GM12878 (cell line): Measurements from ENCODE around the gene CFAP90. TPM values are rescaled to one million over a fixed set of nuclear protein-coding genes. Genes with fewer than 3 reads are reported as not detected.

Experiments used
- ATAC-seq: fragments of 200-7000 bp; cut with Tn5 transposase; 3 replicates; pipeline ENCODE4 v1.9.1; 2020; ENCODE audit warnings: mild to moderate bottlenecking, moderate library complexity
- BruUV-seq: library from RNA; stranded (reverse); fragments of 400-500 nt; replicated peaks from 2 replicates; lab custom pipeline; 2021; lab: Mats Ljungman, UMichigan
- CTCF ChIA-PET: fragments of 300-600 bp; sonication (Branson Sonifier 250); formaldehyde crosslinking; extraction: SDS; loops from one replicate; lab custom pipeline; 2021; ENCODE audit warnings: inconsistent platforms; lab: Yijun Ruan, JAX
- POLR2A ChIA-PET: fragments of 350-600 bp; formaldehyde crosslinking; extraction: SDS; loops from one replicate; lab custom pipeline; 2021; ENCODE audit warnings: inconsistent platforms; lab: Charles Lee
- RAD21 ChIA-PET: fragments of 300-600 bp; sonication (Branson Sonifier 250); formaldehyde crosslinking; loops from one replicate; lab custom pipeline; 2023; ENCODE audit warnings: antibody characterized with exemption; ENCODE audit not compliant: unreplicated experiment; lab: Charles Lee
- SMC1A ChIA-PET: fragments of 300-600 bp; sonication (Branson Sonifier 250); formaldehyde crosslinking; loops from one replicate; lab custom pipeline; 2023; ENCODE audit not compliant: unreplicated experiment, uncharacterized antibody; lab: Charles Lee
- DNase-seq: peaks from one replicate; pipeline ENCODE4 v3.0.0-alpha.2; 2011; ENCODE audit warnings: low read depth, low spot score
- FAIRE-seq: peaks from 3 replicates; lab custom pipeline; 2011; peaks lifted over from hg19 to GRCh38; lab: Jason Lieb, UNC
- H2AFZ ChIP-seq: 2 replicates; pipeline ENCODE4 v1.6.0; 2011; ENCODE audit warnings: low read depth, low read length, control low read depth; ENCODE audit not compliant: control insufficient read depth
- H3K27ac ChIP-seq: 2 replicates; pipeline ENCODE4 v1.5.1; 2011; ENCODE audit warnings: control low read depth; ENCODE audit not compliant: control insufficient read depth, insufficient read depth
- H3K27me3 ChIP-seq, 2 experiments: replicated peaks in 1 of 2; 2 replicates each; pipeline versions ENCODE4 v1.6.0 to v1.6.1; 2011; ENCODE audit warnings: low read length in 1 of 2; ENCODE audit not compliant: control insufficient read depth in 2 of 2, insufficient read depth in 2 of 2
- H3K36me3 ChIP-seq, 2 experiments: 2 replicates each; pipeline ENCODE4 v1.5.1; 2011; ENCODE audit warnings: low read length in 1 of 2; ENCODE audit not compliant: control insufficient read depth in 2 of 2, insufficient read depth in 2 of 2
- H3K4me1 ChIP-seq: 2 replicates; pipeline ENCODE4 v1.6.1; 2011; ENCODE audit warnings: mild to moderate bottlenecking, low read length, moderate library complexity, mixed read lengths; ENCODE audit not compliant: control insufficient read depth, insufficient read depth
- H3K4me2 ChIP-seq: 2 replicates; pipeline ENCODE4 v1.6.0; 2011; ENCODE audit warnings: control low read depth; ENCODE audit not compliant: control insufficient read depth, insufficient read depth
- H3K4me3 ChIP-seq: fragments of 200-600 bp; sonication (generic); 2 replicates; pipeline ENCODE4 v1.5.1; 2016
- H3K79me2 ChIP-seq: 2 replicates; pipeline ENCODE4 v1.6.0; 2011; ENCODE audit warnings: low read length; ENCODE audit not compliant: control insufficient read depth, insufficient read depth
- H3K9ac ChIP-seq: 2 replicates; pipeline ENCODE4 v1.8.0; 2011; ENCODE audit warnings: low read length, control low read depth, mixed read lengths; ENCODE audit not compliant: control insufficient read depth, insufficient read depth
- H3K9me3 ChIP-seq: replicated peaks from 3 replicates; pipeline ENCODE4 v1.5.1; 2011; ENCODE audit warnings: mild to moderate bottlenecking, low read length; ENCODE audit not compliant: control insufficient read depth, insufficient read depth
- H4K20me1 ChIP-seq: 2 replicates; pipeline ENCODE4 v1.6.0; 2011; ENCODE audit not compliant: control insufficient read depth, insufficient read depth
- ASH2L ChIP-seq: fragments of 300-600, 200-600 bp; sonication (generic); IDR thresholded peaks from 2 replicates; pipeline ENCODE4 v1.6.1; 2017; ENCODE audit warnings: low read depth, mild to moderate bottlenecking, borderline replicate concordance
- BHLHE40 ChIP-seq, 2 experiments: fragments of 450-650 bp in 1 of 2; IDR thresholded peaks; 2 replicates each; pipeline ENCODE4 v1.6.1; 2011 to 2017; ENCODE audit warnings: low read depth in 2 of 2, borderline replicate concordance in 1 of 2, improper control_type of control experiment in 1 of 2, low read length in 1 of 2, mild to moderate bottlenecking in 1 of 2
- BMI1 ChIP-seq: fragments of 450-650 bp; IDR thresholded peaks from 2 replicates; pipeline ENCODE4 v1.6.1; 2016; ENCODE audit warnings: mild to moderate bottlenecking, moderate library complexity, borderline replicate concordance
- E2F8 ChIP-seq: fragments of 450-650 bp; IDR thresholded peaks from 2 replicates; pipeline ENCODE4 v1.6.1; 2018; ENCODE audit warnings: mild to moderate bottlenecking, low read depth, moderate library complexity; ENCODE audit not compliant: partially characterized antibody
- IKZF1 ChIP-seq: fragments of 450-650 bp; conservative IDR thresholded peaks from 2 replicates; pipeline ENCODE4 v1.6.1; 2017; ENCODE audit warnings: antibody characterized with exemption, mild to moderate bottlenecking
- NFIC ChIP-seq: IDR thresholded peaks from 2 replicates; pipeline ENCODE4 v1.6.1; 2012; ENCODE audit warnings: low read depth, mild to moderate bottlenecking, inconsistent platforms, low read length, moderate library complexity
- NR2F1 ChIP-seq: fragments of 450-650 bp; conservative IDR thresholded peaks from 2 replicates; pipeline ENCODE4 v1.6.1; 2017; ENCODE audit warnings: mild to moderate bottlenecking
- POLR2AphosphoS2 ChIP-seq: IDR thresholded peaks from 2 replicates; pipeline ENCODE4 v1.6.1; 2011; ENCODE audit warnings: low read depth, mild to moderate bottlenecking, low read length, improper control_type of control experiment, moderate library complexity
- POLR2AphosphoS5 ChIP-seq: IDR thresholded peaks from 2 replicates; pipeline ENCODE4 v1.6.1; 2011; ENCODE audit warnings: mild to moderate bottlenecking, low read length, inconsistent platforms
- RAD21 ChIP-seq: IDR thresholded peaks from 2 replicates; pipeline ENCODE4 v1.6.1; 2011; ENCODE audit warnings: mild to moderate bottlenecking, low read depth, low read length, moderate library complexity; ENCODE audit not compliant: insufficient read depth
- ZNF207 ChIP-seq: fragments of 450-650 bp; IDR thresholded peaks from 2 replicates; pipeline ENCODE4 v1.6.1; 2014; ENCODE audit warnings: antibody characterized with exemption, mild to moderate bottlenecking, borderline replicate concordance
- WGBS: methylation state at CpG from one replicate; pipeline ENCODE4 v1.1.6; 2016; ENCODE audit warnings: low lambda C conversion rate; ENCODE audit not compliant: insufficient replicate concordance, insufficient coverage; ENCODE audit errors: missing lambda C conversion rate; 5-methylcytosine and 5-hydroxymethylcytosine counted together
- in situ Hi-C: fragments of 300-500 bp; cut with MboI; formaldehyde crosslinking; loops from 9 replicates; pipeline ENCODE4 v1.14.3; 2018; ENCODE audit warnings: mixed read lengths
- intact Hi-C: fragments of 100-400 bp; cut with micrococcal nuclease; formaldehyde crosslinking; loops from one replicate; pipeline ENCODE4 v1.14.2; 2022; ENCODE audit not compliant: unreplicated experiment
- polyA plus RNA-seq, 11 experiments: library from polyadenylated mRNA; depleted of rRNA in 4 of 11; unstranded in 6 of 11; stranded (reverse) in 5 of 11; fragments of >200 nt; fragmentation: Nextera tagmentation in 4 of 11; fragmentation: Illumina TruSeq in 1 of 11; extraction: Ambion mirVana in 4 of 11; extraction: Trizol in 1 of 11; gene quantifications; 1 replicate in 1 of 11; 2 replicates in 10 of 11; pipeline versions ENCODE4 v1.2.1 to v1.2.3, GENCODE V29; 2011 to 2016; ENCODE audit warnings: inconsistent platforms in 2 of 11, missing spikeins in 2 of 11, low read depth in 1 of 11
- total RNA-seq, 4 experiments: library from RNA; depleted of rRNA in 3 of 4; stranded (reverse); fragments of >200 nt in 3 of 4; fragmentation: Illumina TruSeq in 1 of 4; extraction: Trizol in 1 of 4; gene quantifications; 2 replicates each; pipeline versions ENCODE4 v1.2.1 to v1.2.3, GENCODE V29; 2013 to 2021
- TF ChIP-seq, protein P1 (sequence below): fragments of 450-650 bp; IDR thresholded peaks from 2 replicates; pipeline ENCODE4 v1.6.1; 2017; ENCODE audit warnings: mild to moderate bottlenecking
- TF ChIP-seq, protein P2 (sequence below): fragments of 450-650 bp; IDR thresholded peaks from 2 replicates; pipeline ENCODE4 v1.6.1; 2017; ENCODE audit warnings: antibody characterized with exemption, mild to moderate bottlenecking, moderate library complexity
- TF ChIP-seq, protein P3 (sequence below): fragments of 150-350 bp; IDR thresholded peaks from 2 replicates; pipeline ENCODE4 v1.6.1; 2014; ENCODE audit warnings: mild to moderate bottlenecking, low read depth, low read length

Gene CFAP90
- total and polyA plus RNA-seq, 10 of the 15 experiments (the other 5 are each of a cell fraction or from before 2014, with no cell fraction given) = not detected

GRCh38 chr5:7857926-7858632 lies 7.1 kb upstream of the CFAP90 start:
- Histone ChIP-seq H3K27ac (no peak overlapping the region), H3K9ac (no peak overlapping the region), H4K20me1 (no peaks in the 10 kb centered on the region), H3K79me2 (no peaks in the 10 kb centered on the region), H3K4me3 (no peak overlapping the region), H3K36me3 (peaks cover 0 to 17% of the 10 kb centered on the region in 2 experiments; a peak in 3 of 4 replicates), H3K9me3 (no peaks in the 10 kb centered on the region), H3K27me3 (no peaks in the 10 kb centered on the region), H3K4me1 (no peaks in the 10 kb centered on the region)
- no peak for DNase-seq
- SMC1A ChIA-PET = no interaction called here
- POLR2A ChIA-PET = no interaction called here
- FAIRE-seq = no peak
- RAD21 ChIA-PET = no interaction called here
- TF ChIP-seq NR2F1 = no peak
- no peak for TF ChIP-seq ASH2L
- no peak for TF ChIP-seq ZNF207
- no peak for TF ChIP-seq RAD21
- TF ChIP-seq, protein P1, sequence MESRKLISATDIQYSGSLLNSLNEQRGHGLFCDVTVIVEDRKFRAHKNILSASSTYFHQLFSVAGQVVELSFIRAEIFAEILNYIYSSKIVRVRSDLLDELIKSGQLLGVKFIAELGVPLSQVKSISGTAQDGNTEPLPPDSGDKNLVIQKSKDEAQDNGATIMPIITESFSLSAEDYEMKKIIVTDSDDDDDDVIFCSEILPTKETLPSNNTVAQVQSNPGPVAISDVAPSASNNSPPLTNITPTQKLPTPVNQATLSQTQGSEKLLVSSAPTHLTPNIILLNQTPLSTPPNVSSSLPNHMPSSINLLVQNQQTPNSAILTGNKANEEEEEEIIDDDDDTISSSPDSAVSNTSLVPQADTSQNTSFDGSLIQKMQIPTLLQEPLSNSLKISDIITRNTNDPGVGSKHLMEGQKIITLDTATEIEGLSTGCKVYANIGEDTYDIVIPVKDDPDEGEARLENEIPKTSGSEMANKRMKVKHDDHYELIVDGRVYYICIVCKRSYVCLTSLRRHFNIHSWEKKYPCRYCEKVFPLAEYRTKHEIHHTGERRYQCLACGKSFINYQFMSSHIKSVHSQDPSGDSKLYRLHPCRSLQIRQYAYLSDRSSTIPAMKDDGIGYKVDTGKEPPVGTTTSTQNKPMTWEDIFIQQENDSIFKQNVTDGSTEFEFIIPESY = no peak
- TF ChIP-seq POLR2AphosphoS5 = no peak
- TF ChIP-seq E2F8 = no peak
- TF ChIP-seq BHLHE40 (IDR thresholded peaks at IDR 0.05; ENCODE audit: borderline replicate concordance in 1 of 2, low read depth in 2 of 2, low read length in 1 of 2) = no peak
- no peak for TF ChIP-seq POLR2AphosphoS2
- no peak for TF ChIP-seq NFIC
- no peak for TF ChIP-seq BMI1
- TF ChIP-seq IKZF1 = no peak
- TF ChIP-seq, protein P2, sequence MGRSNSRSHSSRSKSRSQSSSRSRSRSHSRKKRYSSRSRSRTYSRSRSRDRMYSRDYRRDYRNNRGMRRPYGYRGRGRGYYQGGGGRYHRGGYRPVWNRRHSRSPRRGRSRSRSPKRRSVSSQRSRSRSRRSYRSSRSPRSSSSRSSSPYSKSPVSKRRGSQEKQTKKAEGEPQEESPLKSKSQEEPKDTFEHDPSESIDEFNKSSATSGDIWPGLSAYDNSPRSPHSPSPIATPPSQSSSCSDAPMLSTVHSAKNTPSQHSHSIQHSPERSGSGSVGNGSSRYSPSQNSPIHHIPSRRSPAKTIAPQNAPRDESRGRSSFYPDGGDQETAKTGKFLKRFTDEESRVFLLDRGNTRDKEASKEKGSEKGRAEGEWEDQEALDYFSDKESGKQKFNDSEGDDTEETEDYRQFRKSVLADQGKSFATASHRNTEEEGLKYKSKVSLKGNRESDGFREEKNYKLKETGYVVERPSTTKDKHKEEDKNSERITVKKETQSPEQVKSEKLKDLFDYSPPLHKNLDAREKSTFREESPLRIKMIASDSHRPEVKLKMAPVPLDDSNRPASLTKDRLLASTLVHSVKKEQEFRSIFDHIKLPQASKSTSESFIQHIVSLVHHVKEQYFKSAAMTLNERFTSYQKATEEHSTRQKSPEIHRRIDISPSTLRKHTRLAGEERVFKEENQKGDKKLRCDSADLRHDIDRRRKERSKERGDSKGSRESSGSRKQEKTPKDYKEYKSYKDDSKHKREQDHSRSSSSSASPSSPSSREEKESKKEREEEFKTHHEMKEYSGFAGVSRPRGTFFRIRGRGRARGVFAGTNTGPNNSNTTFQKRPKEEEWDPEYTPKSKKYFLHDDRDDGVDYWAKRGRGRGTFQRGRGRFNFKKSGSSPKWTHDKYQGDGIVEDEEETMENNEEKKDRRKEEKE = no peak
- TF ChIP-seq, protein P3, sequence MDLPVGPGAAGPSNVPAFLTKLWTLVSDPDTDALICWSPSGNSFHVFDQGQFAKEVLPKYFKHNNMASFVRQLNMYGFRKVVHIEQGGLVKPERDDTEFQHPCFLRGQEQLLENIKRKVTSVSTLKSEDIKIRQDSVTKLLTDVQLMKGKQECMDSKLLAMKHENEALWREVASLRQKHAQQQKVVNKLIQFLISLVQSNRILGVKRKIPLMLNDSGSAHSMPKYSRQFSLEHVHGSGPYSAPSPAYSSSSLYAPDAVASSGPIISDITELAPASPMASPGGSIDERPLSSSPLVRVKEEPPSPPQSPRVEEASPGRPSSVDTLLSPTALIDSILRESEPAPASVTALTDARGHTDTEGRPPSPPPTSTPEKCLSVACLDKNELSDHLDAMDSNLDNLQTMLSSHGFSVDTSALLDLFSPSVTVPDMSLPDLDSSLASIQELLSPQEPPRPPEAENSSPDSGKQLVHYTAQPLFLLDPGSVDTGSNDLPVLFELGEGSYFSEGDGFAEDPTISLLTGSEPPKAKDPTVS = no peak
- TF ChIP-seq, all 136 proteins: peak for 0
- Histone ChIP-seq H3K4me2 (no peak overlapping the region), H2AFZ (no peak overlapping the region)
- in situ Hi-C loops (no loop called here), intact Hi-C loops (no loop called here)
- CTCF ChIA-PET = interaction anchor here (0.7 to 2.2 kb wide), 3 partner anchors 11 to 598 kb away, joined by 3 to 8 read pairs (median 3); no protein-coding TSS in a partner anchor
- WGBS = 93% methylated on average over 9 of the region's 9 CpGs
- no peak; the same call in 2 of the 3 replicates for ATAC-seq
- BruUV-seq = no TSS peak
